HG02943 (cell line): ENCODE results near the gene SEMA4D.

Experiments
- ATAC-seq: cut with Tn5 transposase; IDR thresholded peaks from one replicate; pipeline ENCODE4 v1.9.1; 2021; ENCODE audit warnings: mild to moderate bottlenecking, low read depth, moderate library complexity; ENCODE audit not compliant: unreplicated experiment

SEMA4D gene

GRCh38 chr9:89448381-89448780 lies 49.5 kb downstream of the SEMA4D start:
- ATAC-seq, result no peak

DNA sequence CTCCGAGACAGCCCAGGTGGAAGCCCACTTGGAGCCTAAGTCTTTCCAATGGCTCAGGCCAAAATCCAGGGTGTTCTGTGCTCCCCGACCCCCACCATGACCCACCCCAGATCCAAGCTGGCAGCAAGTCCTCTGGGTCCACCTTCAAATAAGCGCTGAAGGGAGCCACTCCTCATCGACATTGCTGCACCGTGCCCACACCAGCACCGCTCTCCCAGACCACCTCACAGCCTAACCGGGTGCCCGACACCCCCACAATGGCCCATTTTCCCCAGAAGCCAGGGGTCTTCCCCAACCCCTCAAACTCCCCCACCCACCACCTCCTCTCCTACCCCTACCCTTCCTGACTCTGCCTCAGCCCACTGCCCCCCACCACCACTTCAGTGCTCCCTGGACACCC lies 50.5 kb downstream of the SEMA4D start:
- no peak for ATAC-seq

DNA sequence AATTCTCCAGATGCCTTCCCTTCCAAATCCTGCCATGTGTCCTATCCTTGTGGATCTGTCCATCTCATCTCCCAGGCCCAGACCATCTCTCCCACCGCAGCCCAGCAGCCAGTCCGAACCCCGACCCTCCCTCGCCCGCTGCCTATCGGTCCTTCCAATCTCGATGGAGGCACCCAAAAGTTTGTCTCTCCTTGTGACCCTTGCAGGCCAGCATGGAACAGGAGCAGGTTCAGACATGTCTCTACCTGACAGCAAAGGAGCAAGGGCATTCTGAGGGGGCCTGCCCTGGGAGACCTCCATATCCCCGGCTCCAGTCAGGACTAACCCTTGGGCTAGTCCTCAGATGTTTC lies 51.0 kb downstream of the SEMA4D start:
- no peak for ATAC-seq

DNA sequence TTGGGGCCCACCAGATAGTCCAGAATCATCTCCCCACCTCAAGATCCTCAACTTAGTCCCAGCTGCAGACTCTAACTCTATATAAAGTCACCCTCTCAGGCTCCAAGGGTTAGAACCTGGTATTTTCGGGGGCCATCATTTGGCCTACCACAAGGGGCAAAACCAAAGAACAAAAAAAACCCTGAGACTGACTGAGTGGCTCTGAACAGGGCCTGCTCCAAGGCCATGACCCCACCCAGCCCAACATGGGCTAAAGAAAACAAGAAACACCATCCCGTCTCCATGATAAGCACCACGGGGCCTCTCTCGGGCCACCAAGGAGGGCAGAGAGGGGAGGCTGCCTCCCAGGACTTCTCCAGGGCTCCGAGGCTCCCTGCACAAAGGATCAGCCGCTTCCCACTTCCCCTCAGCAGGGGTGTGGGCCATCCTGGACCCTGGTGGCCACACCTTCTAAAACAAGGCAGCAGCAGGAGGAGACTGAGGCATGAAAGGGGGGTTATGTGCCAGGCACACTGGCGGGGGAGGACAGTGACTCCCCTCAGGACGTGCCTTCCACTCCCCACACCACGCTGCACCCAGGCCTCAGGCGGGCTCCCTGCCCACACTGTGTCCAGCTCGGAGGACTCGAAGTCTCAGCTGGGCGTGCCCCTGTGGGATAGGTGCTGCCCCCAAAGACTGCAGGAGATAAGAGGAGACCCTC lies 51.5 kb downstream of the SEMA4D start:
- ATAC-seq, result no peak

DNA sequence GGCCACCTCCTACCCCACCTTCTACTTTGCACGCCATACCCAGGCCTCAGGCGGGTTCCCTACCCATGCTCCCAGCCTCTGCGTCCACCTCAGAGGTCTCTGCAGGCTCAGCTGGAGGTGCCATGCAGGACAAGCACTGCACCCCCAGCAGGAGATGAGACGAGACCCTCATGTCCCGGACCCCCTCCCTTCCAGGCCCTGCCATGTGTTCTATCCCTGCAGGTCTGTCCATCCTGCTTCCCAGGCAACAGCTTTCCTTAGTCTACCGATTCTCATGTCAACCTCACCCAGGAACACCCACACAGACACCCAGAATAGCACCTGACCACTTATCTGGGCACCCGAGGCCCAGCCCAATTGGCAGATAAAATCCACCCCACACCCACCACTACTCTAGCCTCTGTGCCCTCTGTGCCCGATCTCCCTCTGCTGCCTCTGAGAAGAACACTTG lies 52.1 kb downstream of the SEMA4D start:
- no peak for ATAC-seq

DNA sequence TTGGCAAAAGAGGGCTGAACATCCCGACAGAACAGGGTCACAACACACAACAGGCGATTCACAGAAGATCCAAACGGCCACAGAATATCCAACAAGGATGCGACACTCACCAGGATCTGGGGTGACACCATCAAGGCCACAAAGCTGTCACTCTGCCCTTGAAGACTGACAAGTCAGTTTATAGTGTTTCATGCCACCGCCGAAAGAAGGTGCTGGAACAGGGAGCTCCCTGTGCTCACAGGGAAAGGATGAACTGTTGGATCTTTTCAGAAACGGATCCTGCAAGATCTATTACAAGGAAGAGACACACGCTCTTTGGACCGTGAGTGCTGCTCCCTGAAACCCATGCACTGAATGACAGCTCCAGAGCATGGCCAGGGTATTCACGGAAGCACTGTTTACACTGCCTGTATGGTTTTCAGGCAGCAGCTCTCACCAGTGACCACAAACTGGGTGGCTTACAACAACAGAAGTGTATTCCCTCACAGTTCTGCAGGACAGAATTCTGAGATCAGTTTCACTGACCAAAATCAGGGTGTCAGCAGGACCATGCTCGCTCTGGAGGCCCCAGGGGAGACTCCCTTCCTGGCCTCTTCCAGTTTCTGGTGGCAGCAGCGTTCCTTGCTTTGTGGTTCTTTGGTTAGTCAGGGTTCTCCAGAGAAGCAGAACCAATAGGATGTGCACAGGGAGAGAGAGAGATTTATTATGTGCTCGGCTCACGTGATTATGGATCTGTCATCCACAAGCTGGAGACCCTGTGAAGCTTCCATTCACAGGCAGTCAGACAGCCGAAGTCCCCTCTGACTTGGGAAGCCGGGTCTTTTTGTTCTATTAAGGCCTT lies 52.8 kb downstream of the SEMA4D start:
- no peak for ATAC-seq

GRCh38 chr9:89444274-89444673 lies 53.6 kb downstream of the SEMA4D start:
- no peak for ATAC-seq

DNA sequence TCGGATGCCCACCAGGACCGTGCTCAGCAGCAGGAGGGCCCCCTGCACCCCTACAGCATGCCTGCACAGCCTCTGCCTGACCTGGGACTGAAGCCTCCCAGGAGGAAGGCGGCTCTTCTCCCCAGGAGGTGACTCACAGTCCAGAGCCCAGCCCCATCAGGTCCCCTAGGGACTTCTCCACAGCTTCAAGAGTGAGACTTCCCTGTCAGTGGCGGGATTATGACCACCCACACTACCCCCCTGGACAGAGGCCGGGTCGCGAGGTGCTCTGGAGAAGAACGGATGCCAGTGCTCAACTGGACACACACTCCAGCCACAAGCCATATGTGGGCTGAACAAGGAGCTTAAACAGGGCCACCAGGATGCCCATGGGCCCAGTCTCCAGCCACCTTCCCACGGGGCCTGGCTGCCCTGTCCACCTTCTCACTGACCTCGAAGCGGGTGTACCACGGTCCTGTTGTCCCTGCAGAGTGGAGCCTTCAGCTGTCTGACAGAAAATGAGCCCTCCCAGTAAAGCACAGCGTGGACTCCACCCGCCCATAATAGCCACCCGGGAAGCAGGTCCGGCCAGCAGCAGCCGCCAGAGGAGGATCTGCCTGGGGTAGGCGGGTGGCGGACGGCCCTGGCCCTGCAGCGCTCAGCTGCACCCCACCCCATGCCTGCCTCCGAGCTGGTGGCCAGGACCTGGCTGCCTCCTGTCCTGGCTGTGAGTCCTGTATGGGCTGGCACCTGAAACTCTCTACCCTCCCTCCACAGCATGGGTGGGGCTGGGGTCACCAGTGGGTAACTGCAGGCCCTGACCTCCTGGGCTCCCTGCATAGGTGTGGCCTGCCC lies 54.7 kb downstream of the SEMA4D start:
- ATAC-seq, result no peak

DNA sequence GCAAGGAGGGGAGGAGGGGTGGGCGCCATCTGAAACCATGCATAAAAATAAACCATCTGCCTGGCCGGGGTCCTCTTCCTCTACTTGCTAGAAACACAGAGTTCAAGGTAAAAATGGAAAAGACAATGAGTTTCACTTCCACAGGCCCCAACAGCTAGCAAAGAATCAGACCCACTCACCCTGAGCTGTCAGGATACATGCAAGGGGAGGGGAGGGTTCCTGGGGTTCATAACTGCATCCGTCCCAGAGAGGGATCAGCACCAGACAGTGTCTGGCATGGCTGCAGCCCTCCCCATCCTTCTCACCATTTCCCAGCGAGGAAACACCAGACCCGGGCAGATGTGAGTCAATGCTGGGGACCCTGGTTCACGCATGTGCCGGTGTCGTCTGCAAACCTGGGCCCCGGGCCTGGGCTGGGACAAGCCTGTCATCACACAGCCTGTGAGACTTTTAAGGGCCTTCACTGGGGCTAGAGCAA lies 55.4 kb downstream of the SEMA4D start:
- ATAC-seq, result no peak

DNA sequence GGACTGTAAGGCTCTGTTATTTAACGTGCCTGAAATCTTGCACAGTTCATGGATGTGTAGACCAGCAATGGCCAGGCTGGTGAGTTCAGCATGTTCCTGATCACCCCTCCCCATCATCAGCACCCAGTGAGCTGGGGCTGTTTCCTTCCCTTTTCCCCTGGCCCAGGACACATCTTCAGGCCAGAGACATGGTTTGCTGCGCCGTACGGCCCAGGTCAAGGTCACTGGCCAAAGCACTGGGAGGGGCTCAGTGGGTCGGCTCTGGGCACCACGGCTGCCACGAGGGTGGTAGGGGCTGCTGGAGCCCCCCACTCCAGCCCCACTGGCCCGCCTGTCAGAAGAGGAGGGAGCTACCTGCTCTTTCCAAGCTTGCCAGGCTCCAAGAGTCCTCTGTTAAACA lies 55.9 kb downstream of the SEMA4D start:
- ATAC-seq, result no peak

DNA sequence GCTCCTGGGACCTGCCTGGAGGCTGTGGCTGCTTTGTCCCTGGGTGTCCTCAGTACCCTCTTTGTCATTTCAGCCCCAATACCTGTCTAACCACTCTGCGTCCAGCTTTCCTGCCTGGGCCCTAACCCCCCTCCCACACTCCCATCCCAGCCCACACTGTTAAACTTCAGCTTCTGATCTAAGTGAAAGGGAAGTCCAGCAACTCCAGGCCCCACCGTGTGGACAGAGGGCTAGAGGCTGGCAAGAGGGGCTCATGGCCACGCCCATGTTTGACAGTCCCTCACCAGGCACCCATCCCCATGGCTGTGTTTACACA lies 56.3 kb downstream of the SEMA4D start:
- ATAC-seq, result no peak

GRCh38 chr9:89440951-89441654 lies 56.8 kb downstream of the SEMA4D start:
- ATAC-seq, result no peak

DNA sequence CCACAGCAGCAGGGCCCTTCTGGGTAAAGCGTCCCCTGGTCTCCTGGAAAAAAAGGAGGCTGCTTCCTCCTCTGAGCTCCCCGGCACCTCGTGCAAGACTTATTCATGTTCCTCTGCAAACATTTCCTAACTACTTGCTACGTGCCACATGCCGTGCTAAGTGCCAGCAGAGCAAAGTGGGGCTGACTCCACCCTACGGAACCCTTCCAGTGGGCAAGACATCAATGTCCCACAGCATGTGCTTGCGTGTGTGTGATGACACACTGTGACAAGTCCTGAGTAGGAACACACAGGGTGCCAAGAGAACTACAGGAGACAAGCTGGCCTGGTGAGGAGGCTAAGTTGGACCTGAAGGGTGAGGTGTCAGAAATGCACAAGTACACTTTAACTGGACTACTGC lies 57.4 kb downstream of the SEMA4D start:
- ATAC-seq, result no peak

DNA sequence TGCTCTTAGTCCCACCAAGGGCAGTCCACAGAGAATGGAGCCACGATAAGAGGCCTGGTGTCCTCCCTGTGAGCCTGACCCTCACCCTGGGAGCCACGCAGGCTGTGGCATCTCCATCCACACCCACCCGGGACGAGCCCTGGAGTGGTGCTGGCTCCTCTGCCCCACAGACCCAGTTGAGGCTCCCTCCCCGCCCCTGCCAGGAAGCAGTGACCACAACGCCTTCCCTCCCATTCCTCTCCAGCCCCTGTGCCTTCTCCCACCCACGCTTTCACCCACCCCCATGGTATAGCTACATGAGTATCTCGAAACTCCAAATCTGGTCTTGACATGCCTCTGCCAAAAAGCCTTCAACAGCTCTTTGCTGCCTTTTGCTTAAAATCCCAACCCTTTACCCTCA lies 57.9 kb downstream of the SEMA4D start:
- no peak for ATAC-seq

GRCh38 chr9:89439571-89439970 lies 58.3 kb downstream of the SEMA4D start:
- ATAC-seq, result no peak

- no peak for ATAC-seq
Measured at GRCh38 chr9:89438194-89438593, 59.7 kb downstream of the SEMA4D start.

DNA sequence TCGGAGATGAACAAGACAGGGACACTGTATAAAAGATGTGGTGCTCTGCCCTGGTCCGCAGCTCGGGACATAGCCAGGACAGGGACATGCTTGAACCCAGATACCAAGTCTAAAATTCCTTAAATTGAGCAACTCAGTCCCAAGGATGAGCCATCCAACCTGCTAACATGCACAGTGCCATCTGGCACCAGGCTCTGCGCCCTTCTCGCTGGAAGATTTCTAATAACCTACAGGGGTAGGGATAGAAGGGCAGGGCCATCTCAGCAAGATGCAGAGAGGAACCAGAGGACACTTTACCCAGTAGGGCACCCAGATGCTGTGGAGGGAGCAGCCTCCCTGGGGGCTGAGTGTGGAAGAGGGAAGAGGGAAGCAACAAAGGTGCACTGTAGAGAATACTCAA lies 60.1 kb downstream of the SEMA4D start:
- ATAC-seq, result no peak

- no peak for ATAC-seq
Measured at GRCh38 chr9:89436963-89437625, 60.8 kb downstream of the SEMA4D start.

DNA sequence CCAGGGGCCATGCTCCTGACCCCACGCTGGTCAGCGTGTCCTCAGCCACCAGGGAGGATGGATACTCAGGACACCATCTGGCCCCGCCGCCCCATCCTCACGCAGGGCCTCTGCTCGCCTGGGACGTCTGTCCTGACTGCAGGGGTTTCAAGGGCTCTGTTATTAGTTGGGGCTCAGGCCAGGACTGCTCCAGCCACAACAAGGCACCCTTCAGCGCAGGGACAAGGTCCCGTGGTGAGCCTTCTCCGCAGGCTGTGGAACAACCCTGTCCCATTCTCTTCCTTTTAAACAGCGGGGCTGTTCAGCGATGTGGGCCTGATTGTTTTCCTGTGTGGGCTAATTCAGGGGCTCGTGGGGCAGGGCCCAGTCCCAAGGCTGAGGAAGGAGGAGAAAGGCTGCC lies 61.6 kb downstream of the SEMA4D start:
- ATAC-seq, result no peak
